RWPE1 (cell line): ENCODE results near the gene SNX13.
"Not testable (repeated sequence)": the region's sequence is repeated elsewhere in the genome, so short reads cannot be mapped to it uniquely, and the experiment has no call there.

Experiments
- CTCF ChIA-PET: fragments of 350-600 bp; sonication (Branson Sonifier 250); formaldehyde crosslinking; extraction: SDS; loops from one replicate; lab custom pipeline; 2021; lab: Yijun Ruan, JAX
- POLR2A ChIA-PET: fragments of 400-600 bp; formaldehyde crosslinking; extraction: SDS; loops from one replicate; lab custom pipeline; 2020; ENCODE audit warnings: antibody characterized with exemption; ENCODE audit not compliant: low non-redundant PET; lab: Yijun Ruan, JAX
- DNase-seq: peaks from one replicate; pipeline ENCODE4 v3.0.0; 2012; ENCODE audit warnings: low spot score
- H3K27ac ChIP-seq: fragments of 450-650 bp; 2 replicates; pipeline ENCODE4 v1.5.1; 2017
- CTCF ChIP-seq: fragments of 450-650 bp; conservative IDR thresholded peaks from 2 replicates; pipeline ENCODE4 v1.5.1; 2017; ENCODE audit warnings: low read depth, mild to moderate bottlenecking

SNX13 gene

GRCh38 chr7:17912536-17913235, 27.6 kb downstream of the SNX13 start:
- DNase-seq = no peak
- CTCF ChIA-PET = interaction anchor here (0.6 to 1.0 kb wide), 2 partner anchors 15 to 903 kb away, joined by 3 to 4 read pairs; no protein-coding TSS in a partner anchor
- TF ChIP-seq CTCF = no peak
- POLR2A ChIA-PET = no interaction called here
- no peak overlapping the region for H3K27ac ChIP-seq

GRCh38 chr7:17912050-17912449, 28.2 kb downstream of the SNX13 start:
- POLR2A ChIA-PET = no interaction called here
- TF ChIP-seq CTCF = no peak
- DNase-seq = no peak
- CTCF ChIA-PET = interaction anchor here (0.6 kb wide), 3 partner anchors 132 to 902 kb away, joined by 3 to 5 read pairs (median 3); no protein-coding TSS in a partner anchor
- H3K27ac ChIP-seq = no peak overlapping the region

- POLR2A ChIA-PET = no interaction called here
- CTCF ChIA-PET = no interaction called here
Observed at GRCh38 chr7:17910377-17910776, 29.9 kb downstream of the SNX13 start.

GRCh38 chr7:17909310-17909709, 31.0 kb downstream of the SNX13 start:
- CTCF ChIA-PET = not testable (repeated sequence)

More at GRCh38 chr7:17910377-17910776, 29.9 kb downstream of the SNX13 start:
- no peak for DNase-seq
- no peak overlapping the region for H3K27ac ChIP-seq
- TF ChIP-seq CTCF = no peak

GRCh38 chr7:17907014-17907413, 33.3 kb downstream of the SNX13 start:
- ChIA-PET POLR2A (no interaction called here), CTCF (no interaction called here)
- H3K27ac ChIP-seq = no peak overlapping the region
- TF ChIP-seq CTCF = no peak
- no peak for DNase-seq

More at GRCh38 chr7:17909310-17909709, 31.0 kb downstream of the SNX13 start:
- POLR2A ChIA-PET, H3K27ac ChIP-seq, DNase-seq: not testable (repeated sequence)

- POLR2A ChIA-PET = no interaction called here
- H3K27ac ChIP-seq = no peak overlapping the region
- DNase-seq = no peak
- CTCF ChIA-PET = no interaction called here
- TF ChIP-seq CTCF = no peak
Observed at GRCh38 chr7:17903337-17903736, 37.0 kb downstream of the SNX13 start.

- ChIA-PET POLR2A (no interaction called here), CTCF (no interaction called here)
- no peak for TF ChIP-seq CTCF
- no peak for DNase-seq
- H3K27ac ChIP-seq = no peak overlapping the region
Observed at GRCh38 chr7:17902599-17902998, 37.7 kb downstream of the SNX13 start.
